Upper lobe of left lung (tissue), 6 donors: Measurements from ENCODE around the gene MCTP2. TPM values are rescaled to one million over a fixed set of nuclear protein-coding genes. Genes with fewer than 3 reads are reported as not detected.

Experiments used
- ATAC-seq, 2 donors: fragments of 200-7000 bp; cut with Tn5 transposase; one replicate each; pipeline ENCODE4 v1.9.1; 2022; ENCODE audit warnings: mild to moderate bottlenecking in 2 of 2, moderate library complexity in 2 of 2; ENCODE audit not compliant: low FRiP score in 2 of 2
- DNase-seq, 2 donors: peaks; one replicate each; pipeline ENCODE4 v3.0.0-alpha.2; 2019 to 2020
- H3K27ac ChIP-seq, 4 donors: fragments of 200-600 bp; sonication (generic); one replicate each; pipeline ENCODE4 v1.5.1; 2016 to 2019
- H3K27me3 ChIP-seq, 4 donors: fragments of 200-600 bp; sonication (generic); one replicate each; pipeline ENCODE4 v1.5.1; 2017 to 2019
- H3K36me3 ChIP-seq, 4 donors: fragments of 200-600 bp; sonication (generic); one replicate each; pipeline ENCODE4 v1.5.1; 2016 to 2019
- H3K4me1 ChIP-seq, 4 donors: fragments of 200-600 bp; sonication (generic); one replicate each; pipeline ENCODE4 v1.5.1; 2018 to 2019
- H3K4me3 ChIP-seq, 4 donors: fragments of 200-600 bp; sonication (generic); one replicate each; pipeline ENCODE4 v1.5.1; 2017 to 2019; ENCODE audit warnings: mild to moderate bottlenecking in 2 of 4, moderate library complexity in 1 of 4
- H3K9me3 ChIP-seq, 4 donors: fragments of 200-600 bp; sonication (generic); one replicate each; pipeline ENCODE4 v1.5.1; 2018 to 2019
- CTCF ChIP-seq, 6 experiments: fragments of 450-650 bp in 4 of 6; fragments of 200-600 bp in 2 of 6; sonication (generic) in 2 of 6; IDR thresholded peaks; one replicate each; pipeline ENCODE4 v1.5.1; 2016 to 2019; ENCODE audit warnings: antibody characterized with exemption in 6 of 6
- EP300 ChIP-seq, 4 donors: sonication (generic); formaldehyde crosslinking; IDR thresholded peaks; one replicate each; pipeline ENCODE4 v1.5.1; 2017; ENCODE audit warnings: antibody characterized with exemption in 4 of 4, control low read depth in 2 of 4
- POLR2A ChIP-seq, 4 donors: fragments of 450-650 bp; IDR thresholded peaks; one replicate each; pipeline ENCODE4 v1.5.1; 2016 to 2017; ENCODE audit warnings: antibody characterized with exemption in 4 of 4, mild to moderate bottlenecking in 2 of 4
- POLR2AphosphoS5 ChIP-seq, 2 donors: sonication (generic); formaldehyde crosslinking; IDR thresholded peaks; one replicate each; pipeline ENCODE4 v1.5.1; 2017; ENCODE audit warnings: antibody characterized with exemption in 2 of 2
- WGBS, 2 donors: methylation state at CpG; one replicate each; pipeline ENCODE4 v1.1.5; 2017 to 2018; 5-methylcytosine and 5-hydroxymethylcytosine counted together
- total RNA-seq, 6 donors: library from RNA; depleted of rRNA in 4 of 6; stranded (reverse); fragments of >200 nt in 4 of 6; gene quantifications; one replicate each; pipeline versions ENCODE4 v1.1.0 to v1.2.1, GENCODE V29; 2016 to 2021
- donor health status: DM: no; HTN: no; CAD: no; lungs with moderate emphysema.
- donor health status: DM: no; HTN: yes; CAD: no; lungs with severe emphysema.

MCTP2 gene
- total RNA-seq, 6 donors from 2014 or later, result 33.4 to 64.8 (median 48.5) TPM

GRCh38 chr15:94366781-94367180 lies 135.4 kb downstream of the MCTP2 start:
- Histone ChIP-seq H3K27ac (no peak overlapping the region), H3K4me3 (no peak overlapping the region), H3K4me1 (peaks cover 0 to 7% (median 3%) of the 10 kb centered on the region in 4 donors), H3K9me3 (no peaks in the 10 kb centered on the region), H3K36me3 (peaks cover 0 to 19% (median 0%) of the 10 kb centered on the region in 4 donors), H3K27me3 (no peaks in the 10 kb centered on the region)
- no peak for DNase-seq
- 80 to 82% methylated on average over 4 of the region's 4 CpGs for WGBS, 2 donors
- TF ChIP-seq POLR2A (IDR thresholded peaks at IDR 0.05) (no peak), CTCF (IDR thresholded peaks at IDR 0.05) (no peak), POLR2AphosphoS5 (IDR thresholded peaks at IDR 0.05) (no peak), EP300 (IDR thresholded peaks at IDR 0.05) (no peak)
- no peak for ATAC-seq

- peaks cover 0 to 7% (median 3%) of the 10 kb centered on the region in 4 donors for H3K4me1 ChIP-seq
- H3K9me3 ChIP-seq, result no peaks in the 10 kb centered on the region
- no peak for ATAC-seq
- no peaks in the 10 kb centered on the region for H3K27me3 ChIP-seq
- WGBS, 2 donors, result 56 to 67% methylated on average over 6 of the region's 6 CpGs
- peaks cover 0 to 19% (median 0%) of the 10 kb centered on the region in 4 donors for H3K36me3 ChIP-seq
- no peak for DNase-seq
- peak overlapping the region in 2 of 4 donors; percentile 37 to 49 for H3K27ac ChIP-seq
- no peak overlapping the region for H3K4me3 ChIP-seq
- TF ChIP-seq CTCF (IDR thresholded peaks at IDR 0.05) (no peak), EP300 (IDR thresholded peaks at IDR 0.05) (no peak), POLR2AphosphoS5 (IDR thresholded peaks at IDR 0.05) (no peak), POLR2A (IDR thresholded peaks at IDR 0.05) (no peak)
Measured at GRCh38 chr15:94367726-94368535, 136.6 kb downstream of the MCTP2 start.

- no peaks in the 10 kb centered on the region for H3K9me3 ChIP-seq
- H3K4me1 ChIP-seq, result peaks cover 0 to 7% (median 3%) of the 10 kb centered on the region in 4 donors
- WGBS, 2 donors, result 74 to 80% methylated on average over 10 of the region's 10 CpGs
- TF ChIP-seq EP300 (IDR thresholded peaks at IDR 0.05), result no peak
- TF ChIP-seq POLR2A (IDR thresholded peaks at IDR 0.05), result no peak
- no peak for TF ChIP-seq CTCF (IDR thresholded peaks at IDR 0.05)
- TF ChIP-seq POLR2AphosphoS5 (IDR thresholded peaks at IDR 0.05), result no peak
- DNase-seq (no peak), ATAC-seq (peak in 1 of 2 donors; percentile 24)
- H3K4me3 ChIP-seq, result no peak overlapping the region
- H3K36me3 ChIP-seq, result peaks cover 0 to 23% (median 0%) of the 10 kb centered on the region in 4 donors
- H3K27ac ChIP-seq, result peak overlapping the region; percentile 2 to 50 (median 27)
- no peaks in the 10 kb centered on the region for H3K27me3 ChIP-seq
Measured at GRCh38 chr15:94370206-94370935, 139.0 kb downstream of the MCTP2 start.

- peak overlapping the region in 3 of 4 donors; percentile 8 to 50 (median 46) for H3K27ac ChIP-seq
- no peak for TF ChIP-seq CTCF (IDR thresholded peaks at IDR 0.05)
- no peak for TF ChIP-seq POLR2A (IDR thresholded peaks at IDR 0.05)
- TF ChIP-seq EP300 (IDR thresholded peaks at IDR 0.05), result no peak
- TF ChIP-seq POLR2AphosphoS5 (IDR thresholded peaks at IDR 0.05), result no peak
- no peaks in the 10 kb centered on the region for H3K9me3 ChIP-seq
- peak in 1 of 2 donors; percentile 12 for ATAC-seq
- H3K36me3 ChIP-seq, result peaks cover 0 to 23% (median 0%) of the 10 kb centered on the region in 4 donors
- no peak for DNase-seq
- WGBS, 2 donors, result 48 to 72% methylated on average over 2 of the region's 2 CpGs
- H3K27me3 ChIP-seq, result no peaks in the 10 kb centered on the region
- H3K4me1 ChIP-seq, result peaks cover 0 to 7% (median 3%) of the 10 kb centered on the region in 4 donors
- no peak overlapping the region for H3K4me3 ChIP-seq
Measured at GRCh38 chr15:94370936-94371285, 139.6 kb downstream of the MCTP2 start.
